Effector memory CD4-positive, alpha-beta T cell (primary cell): ENCODE measurements around the gene CD164L2.

Source experiments
- DNase-seq, 3 donors: peaks; one replicate each; pipeline ENCODE4 v3.0.0-alpha.2; 2020
- H3K27ac ChIP-seq: 2 replicates; pipeline ENCODE4 v1.7.0; 2013; ENCODE audit warnings: mild to moderate bottlenecking, low read length, moderate library complexity; ENCODE audit not compliant: insufficient read depth, poor library complexity, severe bottlenecking
- H3K27me3 ChIP-seq: replicated peaks from 2 replicates; pipeline ENCODE4 v1.7.0; 2013; ENCODE audit warnings: mild to moderate bottlenecking, low read length; ENCODE audit not compliant: insufficient read depth, control insufficient read depth, poor library complexity, severe bottlenecking
- H3K36me3 ChIP-seq: 2 replicates; pipeline ENCODE4 v1.7.0; 2013; ENCODE audit warnings: mild to moderate bottlenecking, low read length, moderate library complexity; ENCODE audit not compliant: control insufficient read depth, insufficient read depth
- H3K4me1 ChIP-seq: 2 replicates; pipeline ENCODE4 v1.7.0; 2013; ENCODE audit warnings: low read length, mild to moderate bottlenecking; ENCODE audit not compliant: control insufficient read depth, insufficient read depth, poor library complexity, severe bottlenecking
- H3K4me3 ChIP-seq: 2 replicates; pipeline ENCODE4 v1.7.0; 2013; ENCODE audit warnings: low read length, low read depth, mild to moderate bottlenecking; ENCODE audit not compliant: insufficient read depth, poor library complexity, severe bottlenecking
- H3K9me3 ChIP-seq: 2 replicates; pipeline ENCODE4 v1.7.0; 2013; ENCODE audit warnings: mild to moderate bottlenecking, low read length, moderate library complexity; ENCODE audit not compliant: control insufficient read depth

The CD164L2 gene

DNA sequence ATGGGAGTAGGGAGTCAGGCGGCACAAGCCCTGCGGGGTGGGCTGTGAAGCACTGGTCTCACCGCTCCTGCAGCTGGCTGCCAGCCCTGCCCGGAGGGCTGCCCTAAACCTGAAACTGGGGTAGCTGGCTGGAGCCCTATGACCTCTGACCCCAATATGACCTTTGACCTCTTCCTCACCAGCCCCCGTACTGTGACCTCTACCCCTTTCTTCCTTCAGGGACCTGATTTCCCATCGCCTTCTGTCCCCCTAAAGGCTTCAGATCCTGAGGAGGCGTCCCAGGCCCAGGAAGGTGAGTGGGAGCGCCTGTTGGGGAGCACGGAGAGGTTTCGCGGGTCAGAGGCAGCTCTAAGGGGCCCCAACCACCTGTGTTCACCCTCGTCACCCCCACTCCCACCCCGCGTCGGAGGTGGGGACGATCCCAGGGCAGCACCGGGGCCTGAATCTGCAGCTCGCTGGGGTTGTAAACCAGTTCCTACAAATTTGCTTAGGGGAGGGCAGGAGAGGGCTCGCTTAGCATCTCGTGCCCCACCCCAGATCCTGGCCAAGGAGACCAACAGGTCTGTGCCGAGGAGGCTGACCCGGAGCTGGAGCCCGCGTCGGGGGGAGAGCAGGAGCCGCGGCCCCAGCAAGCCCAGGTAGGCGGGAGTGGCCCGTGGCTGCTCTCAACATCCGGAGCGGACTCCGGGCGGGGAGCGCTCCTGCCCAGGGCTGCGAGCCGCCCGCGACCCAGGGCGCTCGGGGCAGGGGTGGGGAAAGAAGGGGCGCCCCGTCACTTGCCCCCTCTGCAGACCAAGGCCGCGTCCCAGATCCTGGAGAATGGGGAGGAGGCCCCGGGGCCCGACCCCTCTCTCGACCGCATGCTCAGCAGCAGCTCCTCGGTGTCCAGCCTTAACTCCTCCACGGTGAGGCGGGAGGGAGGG is 34.0 kb downstream of the CD164L2 start:
- peak overlapping the region; percentile 12 for H3K4me3 ChIP-seq
- peaks cover 9% of the 10 kb centered on the region for H3K4me1 ChIP-seq
- no peaks in the 10 kb centered on the region for H3K27me3 ChIP-seq
- no peak for DNase-seq
- H3K27ac ChIP-seq, result peak overlapping the region; percentile 48
- H3K9me3 ChIP-seq, result no peaks in the 10 kb centered on the region
- H3K36me3 ChIP-seq, result peaks cover 52% of the 10 kb centered on the region

DNA sequence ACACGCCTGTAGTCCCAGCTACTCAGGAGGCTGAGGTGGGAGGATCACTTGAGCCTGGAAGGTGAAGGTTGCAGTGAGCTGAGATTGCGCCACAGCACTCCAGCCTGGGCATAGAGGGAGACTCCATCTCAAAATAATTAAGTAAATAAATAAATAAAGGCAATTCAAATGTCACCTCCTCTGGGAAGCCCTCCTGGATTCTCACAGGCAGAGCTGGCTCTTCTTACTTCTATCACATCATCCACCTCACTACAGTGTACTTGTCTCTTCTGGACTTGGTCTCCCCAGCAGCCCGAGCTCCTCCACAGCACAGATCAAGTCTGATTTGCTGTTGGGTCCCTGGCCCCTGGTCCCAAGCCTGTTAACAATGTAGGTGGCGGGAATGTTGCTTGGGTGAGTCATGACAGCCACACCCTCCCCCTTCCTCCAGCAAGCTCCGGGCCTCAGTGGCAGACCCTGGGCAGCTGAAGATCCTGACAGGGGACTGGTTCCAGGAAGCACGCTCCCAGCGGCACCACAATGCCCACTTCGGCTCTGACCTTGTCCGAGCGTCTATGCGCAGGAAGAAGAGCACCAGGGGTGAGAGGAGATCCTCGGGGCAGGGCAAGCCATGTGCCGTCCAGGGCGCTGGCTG is 36.0 kb downstream of the CD164L2 start:
- peaks cover 18% of the 10 kb centered on the region for H3K4me1 ChIP-seq

DNA sequence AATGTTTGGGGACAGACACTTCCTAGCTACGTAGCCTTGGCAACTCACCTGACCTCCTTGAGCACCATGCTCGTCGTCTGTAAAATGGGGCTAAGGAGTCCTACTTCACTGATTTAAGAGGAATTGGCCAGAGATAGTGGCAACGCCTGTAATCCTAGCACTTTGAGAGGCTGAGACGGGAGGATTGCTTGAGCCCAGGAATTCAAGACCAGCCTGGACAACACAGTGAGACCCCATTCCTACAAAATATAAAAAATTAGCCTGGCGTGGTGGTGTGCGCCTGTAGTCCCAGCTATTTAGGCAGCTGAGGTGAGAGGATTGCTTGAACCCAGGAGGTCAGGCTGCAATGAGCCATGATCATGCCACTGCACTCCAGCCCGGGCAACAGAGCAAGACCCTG is 36.8 kb downstream of the CD164L2 start:
- no peaks in the 10 kb centered on the region for H3K9me3 ChIP-seq
- H3K4me1 ChIP-seq, result peaks cover 24% of the 10 kb centered on the region
- H3K27me3 ChIP-seq, result no peaks in the 10 kb centered on the region
- H3K4me3 ChIP-seq, result no peak overlapping the region
- no peak for DNase-seq
- H3K36me3 ChIP-seq, result peaks cover 38% of the 10 kb centered on the region
- H3K27ac ChIP-seq, result no peak overlapping the region

More for the DNA sequence above, 36.0 kb downstream of the CD164L2 start:
- Histone ChIP-seq H3K27ac (no peak overlapping the region), H3K9me3 (no peaks in the 10 kb centered on the region), H3K4me3 (no peak overlapping the region), H3K27me3 (no peaks in the 10 kb centered on the region), H3K36me3 (peaks cover 42% of the 10 kb centered on the region)
- no peak for DNase-seq

DNA sequence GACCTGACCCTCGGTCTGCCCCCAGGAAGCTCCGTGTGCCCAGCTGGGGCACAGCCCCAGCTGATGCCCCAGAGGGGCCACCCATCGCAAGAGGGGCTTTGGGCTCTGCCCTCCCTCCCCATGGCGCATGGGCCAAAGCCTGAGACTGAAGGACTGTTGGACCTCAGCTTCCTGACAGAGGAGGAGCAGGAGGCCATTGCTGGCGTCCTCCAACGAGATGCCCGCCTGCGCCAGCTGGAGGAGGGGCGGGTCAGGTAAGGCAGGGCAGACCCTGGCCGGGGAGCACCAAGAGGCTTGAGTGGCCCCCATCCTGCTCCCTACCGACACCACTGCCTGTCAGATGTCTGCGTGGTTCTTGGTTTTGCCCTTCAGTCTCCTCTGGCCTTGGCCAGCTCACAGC is 37.9 kb downstream of the CD164L2 start:
- no peaks in the 10 kb centered on the region for H3K27me3 ChIP-seq
- H3K27ac ChIP-seq, result peak overlapping the region; percentile 8
- no peaks in the 10 kb centered on the region for H3K9me3 ChIP-seq
- no peak overlapping the region for H3K4me3 ChIP-seq
- DNase-seq, result no peak
- peaks cover 27% of the 10 kb centered on the region for H3K36me3 ChIP-seq
- H3K4me1 ChIP-seq, result peaks cover 32% of the 10 kb centered on the region

DNA sequence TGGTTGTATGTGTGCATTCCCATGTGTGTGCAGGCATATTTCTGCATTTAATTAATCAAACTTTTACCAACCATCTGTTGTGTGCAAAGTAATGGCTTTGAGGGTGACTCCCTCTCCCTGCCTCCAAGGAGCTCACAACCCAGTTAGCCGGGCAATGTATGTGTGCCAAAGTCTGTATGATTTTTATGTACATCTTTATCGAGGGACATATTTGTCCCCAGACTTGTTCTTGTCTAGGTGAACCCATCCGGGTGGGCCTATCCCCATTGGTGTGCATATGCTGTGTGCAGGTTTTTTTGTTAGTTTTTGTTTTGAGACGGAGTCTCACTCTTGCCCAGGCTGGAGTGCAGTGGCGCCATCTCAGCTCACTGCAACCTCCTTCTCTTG is 39.5 kb downstream of the CD164L2 start:
- no peaks in the 10 kb centered on the region for H3K27me3 ChIP-seq
- peaks cover 16% of the 10 kb centered on the region for H3K36me3 ChIP-seq
- no peaks in the 10 kb centered on the region for H3K9me3 ChIP-seq
- H3K27ac ChIP-seq, result peak overlapping the region; percentile 87
- H3K4me1 ChIP-seq, result peaks cover 32% of the 10 kb centered on the region
- peak overlapping the region; percentile 82 for H3K4me3 ChIP-seq
- DNase-seq, result no peak

DNA sequence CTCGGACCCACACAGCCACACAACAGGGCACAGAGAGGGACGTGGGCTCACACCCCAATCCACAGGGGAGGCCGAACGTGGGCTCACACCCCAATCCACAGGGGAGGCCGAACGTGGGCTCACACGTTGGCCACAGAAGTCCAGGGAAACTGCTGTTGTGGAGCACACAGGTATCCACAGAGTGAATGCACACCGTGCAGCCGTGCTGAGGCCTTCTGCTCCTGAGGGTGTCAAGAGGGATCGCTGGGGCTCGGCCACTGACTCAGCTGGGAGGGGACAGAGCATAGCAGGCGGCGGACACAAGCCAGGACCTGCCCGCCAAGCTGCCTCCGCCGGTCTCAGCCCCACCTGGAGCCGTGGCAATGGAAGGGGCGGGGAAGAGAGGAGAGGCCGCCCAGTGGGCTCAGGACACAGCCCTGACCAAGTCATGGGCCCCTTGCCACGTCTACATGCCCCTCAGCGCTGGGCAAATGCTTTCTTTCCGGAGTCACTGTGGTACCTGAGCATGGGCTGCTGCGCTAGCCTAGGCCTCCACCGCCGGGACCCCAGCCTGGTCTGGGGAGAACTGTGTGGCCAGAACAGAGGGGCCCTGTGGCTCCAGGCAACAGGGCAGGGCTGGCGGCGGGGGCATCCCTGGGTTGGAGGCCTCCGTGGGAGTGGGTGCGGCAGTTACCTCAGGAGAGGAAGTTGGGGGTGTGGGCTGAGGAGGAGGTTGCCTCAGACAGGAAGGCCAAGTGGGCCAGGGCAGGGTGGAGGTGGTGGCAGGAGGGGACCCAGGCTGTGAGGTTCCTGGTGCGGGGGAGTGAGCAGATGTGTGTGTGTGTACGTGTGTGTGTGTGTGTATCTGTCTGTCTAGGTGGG is 40.1 kb downstream of the CD164L2 start:
- H3K27me3 ChIP-seq, result no peaks in the 10 kb centered on the region
- H3K36me3 ChIP-seq, result peaks cover 16% of the 10 kb centered on the region
- peaks cover 32% of the 10 kb centered on the region for H3K4me1 ChIP-seq
- H3K27ac ChIP-seq, result peak overlapping the region; percentile 87
- peak overlapping the region; percentile 82 for H3K4me3 ChIP-seq
- DNase-seq, result peak; percentile 69 to 79 (median 75)
- no peaks in the 10 kb centered on the region for H3K9me3 ChIP-seq

DNA sequence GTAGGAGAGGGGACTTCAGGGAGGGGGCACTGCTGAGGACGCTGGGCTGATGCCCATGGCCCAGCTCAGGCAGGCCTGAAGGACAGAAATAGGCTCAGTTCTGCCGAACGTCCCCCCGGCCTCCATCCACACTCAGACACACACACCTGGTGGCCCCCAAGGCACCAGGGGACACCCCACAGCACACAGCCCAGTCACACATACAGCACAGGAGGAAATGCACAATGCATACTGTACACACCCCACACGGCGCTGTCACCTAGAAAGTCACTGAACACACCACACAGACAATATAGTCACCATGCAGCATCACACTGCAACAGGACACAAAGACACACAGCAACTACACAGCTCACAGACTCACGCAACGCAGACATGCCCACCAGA is 40.7 kb downstream of the CD164L2 start:
- peak overlapping the region; percentile 87 for H3K27ac ChIP-seq
- no peaks in the 10 kb centered on the region for H3K27me3 ChIP-seq
- no peaks in the 10 kb centered on the region for H3K9me3 ChIP-seq
- peaks cover 10% of the 10 kb centered on the region for H3K36me3 ChIP-seq
- DNase-seq, result no peak
- H3K4me1 ChIP-seq, result peaks cover 32% of the 10 kb centered on the region
- H3K4me3 ChIP-seq, result peak overlapping the region; percentile 82

DNA sequence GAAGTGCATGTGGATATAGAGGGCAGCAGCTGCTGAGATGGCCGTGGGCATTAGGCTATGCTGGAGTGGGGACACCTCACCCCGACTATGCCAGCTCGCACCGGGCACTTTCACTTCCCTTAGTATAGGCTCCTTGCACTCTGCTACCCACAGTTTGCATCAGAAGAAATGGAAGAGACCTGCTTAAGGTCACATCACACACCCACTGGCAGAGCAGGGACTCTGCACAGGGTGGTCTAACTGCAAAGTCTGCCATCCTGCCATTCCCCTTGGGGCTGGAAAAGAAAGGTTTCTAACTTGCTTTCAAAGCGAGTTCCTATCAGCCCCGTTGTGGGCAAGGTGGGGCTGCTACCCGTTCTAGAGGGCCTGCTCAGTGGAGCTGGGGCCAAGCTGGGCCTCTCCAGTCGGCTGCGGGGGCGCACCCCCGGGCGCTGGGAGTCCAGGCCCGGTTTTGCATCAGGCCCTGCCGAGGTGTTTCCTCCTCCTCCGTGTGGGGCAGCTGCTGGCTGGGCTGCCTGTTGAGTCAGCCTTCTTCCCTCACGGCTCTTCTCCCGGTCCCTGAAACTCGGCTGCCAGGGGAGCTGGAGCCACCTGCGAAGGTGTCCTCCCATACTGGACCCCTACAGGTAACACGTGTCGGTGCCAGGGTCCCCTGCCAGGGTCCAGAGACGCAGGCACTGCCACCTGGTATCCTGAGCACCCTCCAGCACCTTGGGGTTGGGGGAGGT is 41.4 kb downstream of the CD164L2 start, which contains the start of gene SYTL1:
SYTL1 (plus strand) TSS at position 498 of the 728 bp plus-strand sequence. CDS start 3,313 bp downstream, outside the sequence.
- peaks cover 32% of the 10 kb centered on the region for H3K4me1 ChIP-seq
- peak; percentile 38 to 54 (median 41) for DNase-seq
- H3K4me3 ChIP-seq, result peak within 1 kb of the TSS; percentile 82
- H3K9me3 ChIP-seq, result no peaks in the 10 kb centered on the region
- peaks cover 6% of the 10 kb centered on the region for H3K36me3 ChIP-seq
- peak within 1 kb of the TSS; percentile 87 for H3K27ac ChIP-seq
- no peaks in the 10 kb centered on the region for H3K27me3 ChIP-seq

DNA sequence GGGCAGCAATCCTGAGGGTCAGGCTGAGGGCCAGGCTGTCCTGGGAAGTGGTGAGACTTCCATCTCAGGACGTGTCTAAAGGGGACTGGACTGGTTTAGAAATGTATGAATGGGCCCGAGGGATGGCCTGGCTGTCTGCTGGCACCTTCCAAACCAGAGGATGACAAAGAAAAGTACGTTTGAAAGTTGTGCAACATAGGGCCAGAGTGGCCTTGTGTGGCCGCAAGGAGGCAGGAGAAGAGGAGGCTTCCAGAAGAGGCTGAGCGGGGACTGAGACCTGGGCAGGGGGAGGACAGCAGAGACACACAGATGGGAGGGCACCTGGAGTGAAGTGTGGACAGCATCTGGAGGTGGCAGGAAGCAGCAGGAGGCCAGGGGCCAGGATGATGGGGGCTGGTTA is 43.9 kb downstream of the CD164L2 start:
- no peaks in the 10 kb centered on the region for H3K9me3 ChIP-seq
- DNase-seq, result no peak
- no peaks in the 10 kb centered on the region for H3K27me3 ChIP-seq
- H3K4me1 ChIP-seq, result peaks cover 24% of the 10 kb centered on the region
- H3K27ac ChIP-seq, result no peak overlapping the region
- H3K36me3 ChIP-seq, result peaks cover 22% of the 10 kb centered on the region
- no peak overlapping the region for H3K4me3 ChIP-seq
